Epidermal melanocyte (primary cell): ENCODE results near the gene SERTAD3.
"Not testable (repeated sequence)": the region's sequence is repeated elsewhere in the genome, so short reads cannot be mapped to it uniquely, and the experiment has no call there.

Experiments used
- DNase-seq: peaks from one replicate; pipeline ENCODE4 v3.0.0; 2011; ENCODE audit warnings: low spot score; ENCODE audit not compliant: insufficient read length

SERTAD3 gene

GRCh38 chr19:40458597-40458974 lies 14.5 kb upstream of the SERTAD3 start:
- DNase-seq: no peak

GRCh38 chr19:40457953-40458596 lies 13.9 kb upstream of the SERTAD3 start:
- DNase-seq: no peak

DNA sequence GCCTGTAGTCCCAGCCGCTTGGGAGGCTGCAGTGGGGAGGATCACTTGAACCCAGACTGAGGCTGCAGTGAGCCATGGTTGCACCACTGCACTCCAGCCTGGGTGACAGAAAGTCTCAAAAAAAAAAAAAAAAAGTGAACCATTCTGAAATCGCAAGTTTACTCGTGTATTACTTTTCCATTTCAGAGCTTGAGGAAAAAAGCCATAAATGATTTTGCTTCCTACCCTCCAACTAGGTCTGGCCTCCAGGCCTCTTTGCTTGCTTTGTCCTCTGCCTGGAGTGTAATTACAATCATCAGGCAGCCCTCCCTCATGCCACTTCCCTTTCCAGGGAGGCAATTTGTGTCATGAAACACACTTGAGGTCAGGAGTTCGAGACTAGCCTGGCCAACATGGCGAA lies 12.9 kb upstream of the SERTAD3 start:
- DNase-seq: no peak

DNA sequence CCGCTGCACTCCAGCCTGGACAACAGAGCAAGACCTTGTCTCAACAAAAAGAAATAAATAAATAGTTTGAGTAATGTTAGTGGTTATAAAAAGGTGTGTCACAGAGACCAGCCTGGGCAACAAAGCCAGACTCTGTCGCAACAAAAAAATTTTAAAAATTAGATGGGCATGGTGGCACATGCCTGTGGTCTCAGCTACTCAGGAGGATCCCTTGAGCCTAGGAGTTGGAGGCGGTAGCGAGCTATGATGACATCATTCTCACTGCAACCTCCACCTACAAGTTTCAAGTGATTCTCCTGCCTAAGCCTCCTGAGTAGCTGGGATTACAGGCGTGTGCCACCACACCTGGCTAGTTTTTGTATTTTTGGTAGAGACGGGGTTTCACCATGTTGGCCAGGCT lies 9.8 kb upstream of the SERTAD3 start:
- not testable (repeated sequence) for DNase-seq

- DNase-seq: no peak
Observed at GRCh38 chr19:40453151-40453735, 9.1 kb upstream of the SERTAD3 start.

DNA sequence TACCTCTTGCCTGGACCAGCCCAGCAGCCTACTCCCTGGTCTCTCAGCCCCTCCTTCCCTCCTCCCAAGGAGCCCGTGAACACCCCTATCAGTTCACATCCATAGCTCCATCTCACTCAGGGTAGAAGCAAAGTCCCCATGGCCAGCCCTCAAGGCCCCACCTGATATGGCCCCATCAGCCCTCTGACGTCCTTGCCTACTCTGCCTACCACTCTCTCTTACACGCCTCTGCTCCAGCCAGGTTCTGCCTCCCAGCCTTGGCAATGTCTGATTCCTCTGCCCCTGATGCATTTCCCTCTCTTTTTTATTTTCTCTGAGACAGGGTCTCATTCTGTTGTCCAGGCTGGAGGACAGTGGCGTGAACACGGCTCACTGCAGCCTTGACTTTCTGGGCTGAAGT lies 7.9 kb upstream of the SERTAD3 start:
- no peak for DNase-seq

GRCh38 chr19:40450664-40451063 lies 6.5 kb upstream of the SERTAD3 start:
- no peak for DNase-seq

DNA sequence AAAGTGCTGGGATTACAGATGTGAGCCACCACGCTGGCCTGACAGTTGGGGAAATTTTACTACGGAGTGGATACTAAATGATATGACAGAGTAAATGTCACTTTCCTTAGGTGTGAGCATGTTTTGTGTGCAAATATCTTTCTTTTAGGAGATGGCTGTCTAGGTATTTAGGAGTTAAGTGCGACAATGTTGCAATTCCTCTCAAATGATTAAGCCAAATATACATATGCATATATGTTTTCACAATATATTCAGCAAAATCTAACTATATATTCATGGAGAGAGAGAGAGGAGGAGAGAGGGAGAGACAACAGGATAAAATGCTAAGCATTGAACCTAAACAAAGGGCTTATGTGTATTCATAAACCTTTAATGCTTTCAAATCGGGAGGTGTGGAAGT lies 5.4 kb upstream of the SERTAD3 start:
- DNase-seq: no peak

DNA sequence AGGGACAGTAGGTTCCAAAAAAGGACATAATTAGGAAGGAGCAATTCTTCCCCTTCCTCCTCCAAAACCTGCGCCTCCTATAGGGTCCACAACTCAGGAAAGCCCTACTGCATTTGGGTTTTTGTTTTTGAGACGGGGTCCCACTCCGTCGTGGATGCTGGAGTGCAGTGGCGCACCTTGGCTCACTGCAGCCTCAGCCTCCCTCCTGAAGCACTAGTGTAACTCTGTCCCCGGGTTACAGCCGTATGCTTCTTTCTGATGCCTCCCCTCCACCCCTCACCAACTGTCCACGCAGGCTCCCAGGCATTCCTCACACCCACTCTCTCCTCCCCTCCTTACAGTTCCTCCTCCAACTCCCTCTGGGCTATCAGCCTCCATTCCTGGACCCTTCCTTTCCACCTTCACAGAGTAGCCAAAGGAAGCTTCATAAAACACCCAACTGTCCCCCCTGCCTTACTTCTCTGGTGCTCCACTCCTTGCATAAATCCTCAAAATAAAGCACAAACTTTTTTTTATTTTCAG lies 2.2 kb upstream of the SERTAD3 start:
- DNase-seq: no peak

GRCh38 chr19:40445780-40446262 lies 1.7 kb upstream of the SERTAD3 start:
- no peak for DNase-seq

GRCh38 chr19:40444825-40445312 lies 734 bp upstream of the SERTAD3 start:
- no peak for DNase-seq

GRCh38 chr19:40443131-40443999 lies 770 bp downstream of the SERTAD3 start:
- peak; percentile 96 for DNase-seq

DNA sequence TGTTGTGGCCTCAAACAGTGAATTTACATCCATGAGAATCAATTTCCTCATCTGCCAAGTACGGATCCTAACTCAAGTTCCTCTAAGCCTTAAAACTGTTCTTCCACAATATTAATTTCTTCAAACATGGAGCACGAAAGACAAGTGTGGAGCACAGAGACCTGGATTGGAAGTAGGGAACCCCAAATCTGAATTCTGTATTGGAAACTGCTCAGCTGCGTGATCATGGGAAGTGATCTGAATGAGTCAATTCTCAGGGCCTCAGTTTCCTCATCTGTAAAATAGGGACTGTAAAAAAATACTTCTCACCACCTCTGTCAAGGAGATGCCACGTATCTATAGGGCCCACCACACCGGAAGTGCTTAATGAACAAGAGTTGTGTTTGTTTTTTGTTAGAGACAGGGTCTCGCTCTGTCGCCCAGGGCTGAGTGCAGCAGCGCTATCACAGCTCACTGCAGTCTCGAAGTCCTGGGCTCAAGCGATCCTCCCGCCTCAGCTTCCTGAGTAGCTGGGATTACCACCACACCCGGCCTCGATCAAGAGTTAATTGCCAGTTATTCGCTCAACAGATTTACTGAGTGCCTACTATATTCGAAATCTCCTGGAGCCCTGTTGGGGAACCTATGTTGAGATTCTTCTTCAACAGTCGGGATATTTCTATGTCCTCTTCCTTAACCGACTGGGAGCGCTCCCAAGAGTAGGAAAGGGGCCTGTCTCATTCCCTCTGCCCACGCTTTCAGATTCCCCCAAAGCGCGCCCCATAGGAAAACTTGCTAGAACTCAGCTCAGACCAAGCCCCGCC lies 1.6 kb downstream of the SERTAD3 start:
- DNase-seq: no peak

GRCh38 chr19:40441719-40442253 lies 2.3 kb downstream of the SERTAD3 start:
- no peak for DNase-seq

GRCh38 chr19:40438284-40438683 lies 5.9 kb downstream of the SERTAD3 start:
- DNase-seq: no peak

- peak; percentile 92 for DNase-seq
Observed at GRCh38 chr19:40433391-40434216, 10.5 kb downstream of the SERTAD3 start.

GRCh38 chr19:40432760-40433159 lies 11.4 kb downstream of the SERTAD3 start:
- not testable (repeated sequence) for DNase-seq

GRCh38 chr19:40431698-40432097 lies 12.4 kb downstream of the SERTAD3 start:
- DNase-seq: no peak

DNA sequence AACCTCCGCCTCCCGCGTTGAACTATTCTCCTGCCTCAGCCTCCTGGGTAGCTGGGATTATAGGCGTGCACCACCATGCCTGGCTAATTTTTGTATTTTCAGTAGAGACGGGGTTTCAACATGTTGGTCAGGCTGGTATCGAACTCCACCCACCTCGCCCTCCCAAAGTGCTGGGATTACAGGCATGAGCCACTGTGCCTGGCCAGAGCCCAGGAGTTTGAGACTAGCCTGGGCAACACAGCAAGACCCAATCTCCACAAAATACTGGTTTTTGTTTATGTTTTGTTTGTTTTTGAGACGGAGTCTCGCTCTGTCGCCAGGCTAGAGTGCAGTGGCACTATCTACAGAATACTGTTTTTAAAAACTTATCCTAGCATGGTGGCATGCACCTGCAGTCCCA lies 13.9 kb downstream of the SERTAD3 start:
- DNase-seq: not testable (repeated sequence)

GRCh38 chr19:40428197-40428596 lies 15.9 kb downstream of the SERTAD3 start:
- DNase-seq: not testable (repeated sequence)
